GM13976 (cell line): ENCODE results near the gene SLC44A4.

Experiments used
- DNase-seq: peaks from one replicate; pipeline ENCODE4 v3.0.0; 2012; ENCODE audit warnings: low spot score
- in situ Hi-C: fragments of 300-500 bp; cut with MboI; formaldehyde crosslinking; loops from one replicate; pipeline ENCODE4 v1.12.0; 2022; ENCODE audit warnings: low sequenced_read_pairs, mixed read lengths, inconsistent platforms; ENCODE audit not compliant: unreplicated experiment
- TF ChIP-seq, protein P1 (sequence below): IDR thresholded peaks from 2 replicates; pipeline ENCODE4 v1.5.1; 2012; ENCODE audit warnings: borderline replicate concordance, mild to moderate bottlenecking; ENCODE audit not compliant: insufficient read depth; ENCODE audit errors: extremely low read depth, missing control alignments, control extremely low read depth

Gene SLC44A4

DNA sequence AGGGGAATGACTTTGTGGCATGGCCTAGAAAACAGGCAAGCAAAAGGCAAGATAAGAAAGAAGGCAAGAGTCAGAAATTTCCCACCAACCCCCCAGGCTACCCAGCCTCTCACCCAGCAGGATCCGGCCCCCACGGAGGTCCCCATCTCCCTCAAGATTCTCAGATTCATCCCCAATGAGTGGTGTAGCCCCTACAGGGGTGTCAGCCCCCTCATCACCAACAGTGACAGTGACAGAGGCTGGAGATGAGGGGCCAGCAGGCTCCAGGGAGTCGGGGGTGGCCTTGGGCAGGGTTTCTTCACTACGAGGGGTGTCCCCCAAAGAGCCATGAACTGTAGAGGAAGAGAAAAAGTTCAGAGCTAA is 17.7 kb upstream of the SLC44A4 start:
- no peak for DNase-seq
- TF ChIP-seq, protein P1, sequence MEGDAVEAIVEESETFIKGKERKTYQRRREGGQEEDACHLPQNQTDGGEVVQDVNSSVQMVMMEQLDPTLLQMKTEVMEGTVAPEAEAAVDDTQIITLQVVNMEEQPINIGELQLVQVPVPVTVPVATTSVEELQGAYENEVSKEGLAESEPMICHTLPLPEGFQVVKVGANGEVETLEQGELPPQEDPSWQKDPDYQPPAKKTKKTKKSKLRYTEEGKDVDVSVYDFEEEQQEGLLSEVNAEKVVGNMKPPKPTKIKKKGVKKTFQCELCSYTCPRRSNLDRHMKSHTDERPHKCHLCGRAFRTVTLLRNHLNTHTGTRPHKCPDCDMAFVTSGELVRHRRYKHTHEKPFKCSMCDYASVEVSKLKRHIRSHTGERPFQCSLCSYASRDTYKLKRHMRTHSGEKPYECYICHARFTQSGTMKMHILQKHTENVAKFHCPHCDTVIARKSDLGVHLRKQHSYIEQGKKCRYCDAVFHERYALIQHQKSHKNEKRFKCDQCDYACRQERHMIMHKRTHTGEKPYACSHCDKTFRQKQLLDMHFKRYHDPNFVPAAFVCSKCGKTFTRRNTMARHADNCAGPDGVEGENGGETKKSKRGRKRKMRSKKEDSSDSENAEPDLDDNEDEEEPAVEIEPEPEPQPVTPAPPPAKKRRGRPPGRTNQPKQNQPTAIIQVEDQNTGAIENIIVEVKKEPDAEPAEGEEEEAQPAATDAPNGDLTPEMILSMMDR, result no peak
- in situ Hi-C loops, result no loop called here

DNA sequence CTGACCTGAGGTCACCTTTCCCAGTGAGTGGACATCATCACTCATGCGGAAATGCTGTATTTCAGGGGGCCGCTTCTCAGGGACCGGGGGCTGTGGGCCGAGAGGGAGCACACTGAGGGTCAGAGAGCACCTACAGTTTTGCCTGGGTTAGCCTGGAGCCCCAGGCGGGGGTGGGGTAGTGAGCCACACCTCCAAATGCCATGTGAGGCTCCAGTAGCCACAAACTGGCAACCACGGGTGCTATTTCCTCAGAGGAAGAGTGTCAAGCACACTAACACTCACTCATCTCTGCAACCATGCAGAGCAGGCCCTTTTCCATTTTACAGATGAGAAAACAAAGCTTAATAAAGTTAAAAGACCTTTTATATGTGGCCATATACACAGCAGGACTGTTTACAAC is 14.0 kb upstream of the SLC44A4 start:
- TF ChIP-seq, protein P1, result no peak
- DNase-seq, result no peak
- in situ Hi-C loops, result no loop called here

DNA sequence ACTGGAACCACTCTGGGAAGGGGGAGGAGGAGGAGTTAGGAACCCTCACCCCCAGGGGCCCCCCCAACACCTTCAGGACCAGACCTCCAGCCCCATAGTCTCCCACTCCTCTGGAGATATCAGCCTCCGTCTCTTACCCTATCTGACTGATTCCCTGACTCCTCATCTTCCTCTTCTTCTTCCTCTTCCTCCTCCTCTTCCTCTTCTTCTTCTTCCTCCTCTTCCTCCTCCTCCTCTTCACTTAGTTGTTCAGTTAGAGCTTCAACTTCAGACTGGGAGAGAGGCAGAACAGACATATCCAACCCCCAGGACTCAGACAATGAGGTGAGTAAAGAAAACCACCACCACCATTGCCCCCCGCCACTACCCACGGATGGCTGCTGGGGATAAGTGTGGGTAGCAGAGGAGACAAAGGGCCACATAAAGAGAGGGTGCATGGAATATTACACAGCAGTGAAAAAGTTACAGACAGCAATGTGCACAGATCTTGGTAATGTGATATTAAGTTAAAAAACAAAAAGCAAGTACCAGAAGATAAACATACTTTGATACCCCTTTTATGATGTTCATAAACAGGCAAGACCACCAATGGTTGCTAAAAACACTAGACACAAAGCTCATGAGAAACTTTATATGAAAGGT is 10.7 kb upstream of the SLC44A4 start:
- in situ Hi-C loops, result no loop called here
- TF ChIP-seq, protein P1, result no peak
- DNase-seq, result no peak

DNA sequence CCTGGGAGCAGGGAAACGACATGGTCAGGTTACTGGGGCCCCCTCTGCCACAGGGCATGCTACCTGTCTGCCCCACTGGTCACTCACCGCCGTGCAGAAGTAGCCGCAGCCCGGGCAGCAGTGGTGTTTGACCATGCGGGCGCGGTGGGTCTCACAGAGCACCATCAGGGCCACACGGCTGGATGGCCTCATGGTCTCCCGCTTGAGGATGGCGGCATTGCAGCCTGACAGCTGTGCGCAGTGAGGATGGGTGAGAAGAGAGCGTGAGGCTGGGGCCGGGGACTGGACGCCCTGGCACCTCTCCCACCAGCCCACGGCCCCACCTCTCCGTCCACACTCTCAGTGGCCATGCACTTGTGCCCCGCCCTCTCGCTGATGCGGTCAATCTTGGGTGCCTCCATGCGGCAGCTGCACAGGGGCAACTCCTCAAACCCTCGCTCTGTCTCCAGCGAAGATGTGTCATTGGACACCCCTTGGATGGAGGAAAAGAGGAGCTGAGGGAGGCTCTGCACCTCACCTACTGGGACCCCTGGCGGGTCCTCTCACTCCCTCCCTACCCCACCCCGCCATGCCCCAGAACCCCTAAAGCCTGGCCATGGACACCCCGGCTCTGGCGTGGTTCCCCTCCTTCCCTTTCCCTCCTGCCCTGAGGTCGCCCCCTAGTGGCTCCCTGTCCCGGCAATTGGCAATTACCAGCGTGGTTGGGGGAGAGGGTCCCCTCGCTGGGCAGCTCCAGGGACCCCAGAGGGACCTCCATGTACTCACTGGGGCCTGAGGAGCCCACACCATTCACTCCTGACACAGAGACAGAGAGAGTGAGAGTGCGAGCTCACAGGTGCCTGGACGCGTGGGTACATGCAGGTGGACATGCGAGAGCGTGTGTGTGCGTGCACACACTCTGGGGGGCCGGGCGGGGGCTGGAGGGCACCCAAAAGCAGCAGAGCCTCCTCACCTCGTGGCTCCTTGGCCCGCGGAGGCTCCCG is 9.8 kb upstream of the SLC44A4 start:
- peak; percentile 80 for DNase-seq
- TF ChIP-seq, protein P1, result peak; percentile 70
- in situ Hi-C loops, result no loop called here

DNA sequence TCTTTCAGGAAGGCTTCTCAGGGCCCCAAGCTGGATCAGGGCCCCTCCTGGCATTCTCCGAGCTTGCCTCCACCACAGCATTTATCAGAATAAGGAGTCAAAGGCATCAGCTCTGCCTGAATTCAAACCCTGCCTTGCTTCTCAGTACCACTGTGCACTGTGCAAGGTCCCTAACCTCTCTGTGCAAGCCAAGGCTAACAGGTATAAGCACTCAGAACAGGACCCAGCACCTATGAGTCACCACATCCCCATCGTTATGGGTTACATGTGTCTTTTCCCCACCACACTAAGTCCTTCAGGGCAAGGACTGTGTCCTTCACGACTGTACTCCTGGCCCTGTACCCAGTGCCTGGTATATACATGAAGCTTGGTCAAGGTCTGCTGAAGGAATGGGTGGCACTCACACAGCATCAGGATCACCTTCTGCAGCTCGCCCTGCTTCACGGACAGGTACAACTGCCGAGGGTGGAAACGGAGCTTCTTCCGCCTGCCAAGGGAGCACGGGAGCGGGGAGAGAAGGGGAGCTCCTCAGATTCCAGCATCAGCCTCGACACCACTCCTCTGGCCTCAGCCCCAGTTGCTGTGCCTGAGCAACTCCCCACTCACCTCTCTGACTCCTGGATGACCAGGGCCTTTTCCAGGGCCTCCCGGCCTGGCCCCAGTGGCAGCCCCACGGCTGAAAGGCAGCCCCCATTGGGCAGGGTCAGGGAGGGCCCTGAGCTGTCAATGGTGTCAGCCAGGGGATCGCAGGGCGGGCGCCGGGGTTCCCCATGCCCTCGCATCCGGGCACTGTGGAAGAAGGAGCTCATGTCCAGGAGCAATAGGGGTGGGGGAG is 8.6 kb upstream of the SLC44A4 start:
- no peak for DNase-seq
- TF ChIP-seq, protein P1, result no peak
- in situ Hi-C loops, result no loop called here

DNA sequence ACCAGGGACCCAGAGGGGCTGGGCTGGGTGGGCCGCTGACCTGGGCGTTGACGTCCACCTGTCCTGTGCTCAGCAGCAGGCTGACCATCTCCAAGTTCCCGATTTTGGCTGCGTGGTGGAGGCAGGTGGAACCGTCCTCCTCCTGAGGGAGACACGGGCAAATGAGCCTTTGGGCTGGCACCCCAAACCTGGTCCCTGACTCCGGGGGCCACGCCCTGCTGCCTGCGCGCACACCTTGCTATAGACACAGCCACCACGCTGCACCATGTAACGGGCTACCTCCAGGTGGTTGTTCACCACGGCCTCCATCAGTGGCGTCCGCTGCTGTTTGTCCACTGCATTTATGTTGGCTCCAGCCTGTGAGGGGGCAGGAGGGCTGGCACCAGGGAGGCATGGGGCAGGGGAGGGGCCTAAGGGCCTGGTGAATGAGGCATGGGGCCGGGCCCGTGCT is 7.8 kb upstream of the SLC44A4 start:
- TF ChIP-seq, protein P1, result no peak
- in situ Hi-C loops, result no loop called here
- no peak for DNase-seq
